Transverse colon (tissue), 4 donors: ENCODE measurements around the gene CACFD1.

Experiments
- EP300 ChIP-seq: sonication (generic); formaldehyde crosslinking; IDR thresholded peaks from one replicate; pipeline ENCODE4 v1.6.1; 2017; ENCODE audit warnings: antibody characterized with exemption, low read depth
- POLR2A ChIP-seq: fragments of 450-650 bp; IDR thresholded peaks from one replicate; pipeline ENCODE4 v1.6.1; 2016; ENCODE audit warnings: antibody characterized with exemption, mild to moderate bottlenecking, moderate library complexity
- POLR2AphosphoS5 ChIP-seq, 3 donors: sonication (generic); formaldehyde crosslinking; IDR thresholded peaks; one replicate each; pipeline ENCODE4 v1.6.1; 2016; ENCODE audit warnings: antibody characterized with exemption in 3 of 3
- TF ChIP-seq, protein P1 (sequence below), 5 experiments: fragments of 200-600 bp in 3 of 5; fragments of 450-650 bp in 2 of 5; sonication (generic) in 3 of 5; IDR thresholded peaks; 1 replicate in 2 of 5; 2 replicates in 3 of 5; pipeline ENCODE4 v1.5.1; 2016 to 2017; ENCODE audit warnings: antibody characterized with exemption in 5 of 5, inconsistent platforms in 3 of 5, mild to moderate bottlenecking in 2 of 5, moderate library complexity in 1 of 5

- TF ChIP-seq, protein P1, sequence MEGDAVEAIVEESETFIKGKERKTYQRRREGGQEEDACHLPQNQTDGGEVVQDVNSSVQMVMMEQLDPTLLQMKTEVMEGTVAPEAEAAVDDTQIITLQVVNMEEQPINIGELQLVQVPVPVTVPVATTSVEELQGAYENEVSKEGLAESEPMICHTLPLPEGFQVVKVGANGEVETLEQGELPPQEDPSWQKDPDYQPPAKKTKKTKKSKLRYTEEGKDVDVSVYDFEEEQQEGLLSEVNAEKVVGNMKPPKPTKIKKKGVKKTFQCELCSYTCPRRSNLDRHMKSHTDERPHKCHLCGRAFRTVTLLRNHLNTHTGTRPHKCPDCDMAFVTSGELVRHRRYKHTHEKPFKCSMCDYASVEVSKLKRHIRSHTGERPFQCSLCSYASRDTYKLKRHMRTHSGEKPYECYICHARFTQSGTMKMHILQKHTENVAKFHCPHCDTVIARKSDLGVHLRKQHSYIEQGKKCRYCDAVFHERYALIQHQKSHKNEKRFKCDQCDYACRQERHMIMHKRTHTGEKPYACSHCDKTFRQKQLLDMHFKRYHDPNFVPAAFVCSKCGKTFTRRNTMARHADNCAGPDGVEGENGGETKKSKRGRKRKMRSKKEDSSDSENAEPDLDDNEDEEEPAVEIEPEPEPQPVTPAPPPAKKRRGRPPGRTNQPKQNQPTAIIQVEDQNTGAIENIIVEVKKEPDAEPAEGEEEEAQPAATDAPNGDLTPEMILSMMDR (IDR thresholded peaks at IDR 0.05): no peak
- TF ChIP-seq POLR2A: no peak
- TF ChIP-seq EP300: no peak
- TF ChIP-seq POLR2AphosphoS5 (IDR thresholded peaks at IDR 0.05): no peak
These were observed 6.1 kb upstream of the CACFD1 start for GRCh38 chr9:133453651-133454050.
